Adrenal gland (tissue), 12 donors: ENCODE data around the gene KCNT1. TPM values are rescaled to one million over a fixed set of nuclear protein-coding genes. Genes with fewer than 3 reads are reported as not detected.

Source experiments
- DNase-seq, 7 donors: peaks; one replicate each; pipeline ENCODE4 v3.0.0-alpha.2; 2019 to 2020
- H3K27ac ChIP-seq, 5 donors: fragments of 200-600 bp; sonication (generic) in 4 of 5; 1 replicate in 3 of 5; 2 replicates in 2 of 5; pipeline versions ENCODE4 v1.5.1 to v1.8.0; 2016 to 2020; ENCODE audit warnings: mild to moderate bottlenecking in 1 of 5
- H3K27me3 ChIP-seq: fragments of 200-600 bp; 2 replicates; pipeline ENCODE4 v1.8.0; 2021
- H3K36me3 ChIP-seq, 2 donors: fragments of 200-600 bp; replicated peaks in 1 of 2; 1 replicate in 1 of 2; 2 replicates in 1 of 2; pipeline versions ENCODE4 v1.5.1 to v1.8.0; 2018 to 2022
- H3K4me1 ChIP-seq, 2 donors: fragments of 200-600 bp; replicated peaks in 1 of 2; 1 replicate in 1 of 2; 2 replicates in 1 of 2; pipeline versions ENCODE4 v1.5.1 to v1.8.0; 2018 to 2021
- H3K4me3 ChIP-seq, 4 donors: fragments of 200-600 bp; sonication (generic) in 3 of 4; one replicate each; pipeline ENCODE4 v1.5.1; 2016 to 2018
- H3K9me3 ChIP-seq, 3 donors: fragments of 200-600 bp; sonication (generic) in 1 of 3; replicated peaks in 1 of 3; 1 replicate in 2 of 3; 2 replicates in 1 of 3; pipeline versions ENCODE4 v1.5.1 to v1.8.0; 2016 to 2021
- CTCF ChIP-seq, 6 experiments: fragments of 450-650 bp in 4 of 6; fragments of 200-600 bp in 2 of 6; sonication (generic) in 1 of 6; IDR thresholded peaks; 1 replicate in 5 of 6; 2 replicates in 1 of 6; pipeline versions ENCODE4 v1.5.1 to v1.8.0; 2016 to 2021; ENCODE audit warnings: antibody characterized with exemption in 6 of 6, mild to moderate bottlenecking in 2 of 6, moderate library complexity in 1 of 6
- POLR2A ChIP-seq, 2 donors: fragments of 450-650 bp; IDR thresholded peaks; one replicate each; pipeline ENCODE4 v1.6.1; 2017; ENCODE audit warnings: antibody characterized with exemption in 2 of 2, mild to moderate bottlenecking in 2 of 2, moderate library complexity in 1 of 2
- WGBS, 4 donors: extraction: QIAGEN DNeasy Blood & Tissue Kit in 2 of 4; methylation state at CpG; one replicate each; pipeline versions ENCODE4 v1.1.5 to v1.1.7; 2013 to 2017; 5-methylcytosine and 5-hydroxymethylcytosine counted together
- intact Hi-C, 2 donors: fragments of 100-400 bp; cut with DNase I; formaldehyde crosslinking; loops; one replicate each; pipeline versions ENCODE4 v1.14.1 to v1.15.0; 2022 to 2023
- polyA plus RNA-seq, 3 donors: library from polyadenylated mRNA; stranded (reverse); fragments of 200-250 nt in 2 of 3; fragments of 350-450 nt in 1 of 3; fragmentation: Illumina TruSeq in 1 of 3; extraction: RNeasy Lipid Tissue Mini Kit (QIAGEN cat#74804) in 1 of 3; gene quantifications; one replicate each; pipeline ENCODE4 v1.2.3, GENCODE V29; 2013 to 2014
- total RNA-seq, 9 donors: library from RNA; depleted of rRNA in 4 of 9; stranded (reverse); fragments of >200 nt in 4 of 9; fragments of 120-200 nt in 1 of 9; fragmentation: NEBNext Ultra II Directional in 1 of 9; extraction: Animal tissue kit (Norgen Biotek cat#: 25700) in 1 of 9; gene quantifications; one replicate each; pipeline versions ENCODE4 v1.1.0 to v1.2.4, GENCODE V29; 2013 to 2023
- donor health status: healthy with polysubstance abuse.
- donor health status: Bipolar disorder and iron deficiency.
- donor health status: DM: yes; HTN: yes; CAD: no.
- donor health status: DM: no; HTN: no; CAD: no.
- donor health status: DM: no; HTN: no; CAD: no.
- donor health status: DM: yes; HTN: yes; CAD: no.

The KCNT1 gene
- total and polyA plus RNA-seq, 12 donors: 0.05 to 2.4 (median 0.24) TPM; not detected in 6

- Histone ChIP-seq H3K4me3 (no peak overlapping the region), H3K27me3 (no peaks in the 10 kb centered on the region), H3K27ac (no peak overlapping the region), H3K9me3 (no peaks in the 10 kb centered on the region), H3K36me3 (peaks cover 0 to 63% of the 10 kb centered on the region in 2 donors), H3K4me1 (no peaks in the 10 kb centered on the region)
- TF ChIP-seq POLR2A (IDR thresholded peaks at IDR 0.05) (no peak), CTCF (IDR thresholded peaks at IDR 0.05) (no peak)
- WGBS, 4 donors: 87 to 92% (median 90%) methylated on average over 11 of the region's 11 CpGs
- DNase-seq: no peak
- intact Hi-C loops: no loop called here
Observed at GRCh38 chr9:135811801-135812200, 109.8 kb downstream of the KCNT1 start.

GRCh38 chr9:135812961-135813360, 111.0 kb downstream of the KCNT1 start:
- intact Hi-C loops: no loop called here
- Histone ChIP-seq H3K9me3 (no peaks in the 10 kb centered on the region), H3K27ac (no peak overlapping the region), H3K4me3 (no peak overlapping the region), H3K36me3 (peaks cover 0 to 74% of the 10 kb centered on the region in 2 donors), H3K4me1 (no peaks in the 10 kb centered on the region), H3K27me3 (no peaks in the 10 kb centered on the region)
- no peak for DNase-seq
- WGBS, 4 donors: 86 to 91% (median 89%) methylated on average over 13 of the region's 13 CpGs
- TF ChIP-seq POLR2A (IDR thresholded peaks at IDR 0.05) (no peak), CTCF (IDR thresholded peaks at IDR 0.05) (no peak)

GRCh38 chr9:135813671-135814290, 111.8 kb downstream of the KCNT1 start:
- Histone ChIP-seq H3K27me3 (no peaks in the 10 kb centered on the region), H3K36me3 (peaks cover 0 to 82% of the 10 kb centered on the region in 2 donors), H3K4me3 (no peak overlapping the region), H3K9me3 (no peaks in the 10 kb centered on the region), H3K27ac (no peak overlapping the region), H3K4me1 (no peaks in the 10 kb centered on the region)
- WGBS, 4 donors: 81 to 88% (median 86%) methylated on average over 10 to 14 of the region's 14 CpGs
- no peak for DNase-seq
- intact Hi-C loops: no loop called here
- no peak for TF ChIP-seq CTCF (IDR thresholded peaks at IDR 0.05)
- TF ChIP-seq POLR2A (IDR thresholded peaks at IDR 0.05): no peak

GRCh38 chr9:135814421-135815095, 112.6 kb downstream of the KCNT1 start:
- Histone ChIP-seq H3K36me3 (peaks cover 0 to 84% of the 10 kb centered on the region in 2 donors), H3K9me3 (no peaks in the 10 kb centered on the region), H3K4me3 (no peak overlapping the region), H3K27ac (no peak overlapping the region), H3K27me3 (no peaks in the 10 kb centered on the region), H3K4me1 (no peaks in the 10 kb centered on the region)
- 91 to 95% (median 93%) methylated on average over 12 of the region's 12 CpGs for WGBS, 4 donors
- intact Hi-C loops: no loop called here
- DNase-seq: no peak
- TF ChIP-seq CTCF (IDR thresholded peaks at IDR 0.05) (no peak), POLR2A (IDR thresholded peaks at IDR 0.05) (no peak)
